Esophagus muscularis mucosa (tissue), 4 donors: ENCODE data around the gene ISOC1. TPM values are rescaled to one million over a fixed set of nuclear protein-coding genes. Genes with fewer than 3 reads are reported as not detected.
A peak's percentile ranks its signal among the peaks of the same experiment; 100 is the strongest.

Experiments
- DNase-seq: peaks from one replicate; pipeline ENCODE4 v3.0.0-alpha.2; 2017; ENCODE audit errors: extremely low spot score
- H3K27ac ChIP-seq, 4 donors: fragments of 200-600 bp; sonication (generic); replicated peaks in 1 of 4; 1 replicate in 3 of 4; 2 replicates in 1 of 4; pipeline ENCODE4 v1.5.1; 2016 to 2019; ENCODE audit warnings: mild to moderate bottlenecking in 1 of 4
- H3K27me3 ChIP-seq, 4 donors: fragments of 200-600 bp; sonication (generic); one replicate each; pipeline versions ENCODE4 v1.5.1 to v1.6.0; 2016 to 2019
- H3K36me3 ChIP-seq, 4 donors: fragments of 200-600 bp; sonication (generic); one replicate each; pipeline ENCODE4 v1.5.1; 2016 to 2019
- H3K4me1 ChIP-seq, 4 donors: fragments of 200-600 bp; sonication (generic); one replicate each; pipeline ENCODE4 v1.5.1; 2016 to 2019
- H3K4me3 ChIP-seq, 4 donors: fragments of 200-600 bp; sonication (generic); 1 replicate in 2 of 4; 2 replicates in 2 of 4; pipeline ENCODE4 v1.5.1; 2016 to 2019; ENCODE audit warnings: mild to moderate bottlenecking in 4 of 4, moderate library complexity in 1 of 4
- H3K9me3 ChIP-seq, 4 donors: fragments of 200-600 bp; sonication (generic); 1 replicate in 3 of 4; 2 replicates in 1 of 4; pipeline ENCODE4 v1.5.1; 2016 to 2019
- EP300 ChIP-seq: sonication (generic); formaldehyde crosslinking; IDR thresholded peaks from one replicate; pipeline ENCODE4 v1.6.1; 2017; ENCODE audit warnings: antibody characterized with exemption
- POLR2A ChIP-seq: fragments of 450-650 bp; IDR thresholded peaks from one replicate; pipeline ENCODE4 v1.6.1; 2017; ENCODE audit warnings: antibody characterized with exemption, moderate library complexity, mild to moderate bottlenecking, low read depth
- POLR2AphosphoS5 ChIP-seq, 2 donors: sonication (generic); formaldehyde crosslinking; IDR thresholded peaks; one replicate each; pipeline ENCODE4 v1.6.1; 2017; ENCODE audit warnings: antibody characterized with exemption in 2 of 2
- WGBS: methylation state at CpG from one replicate; pipeline ENCODE4 v1.1.5; 2018; 5-methylcytosine and 5-hydroxymethylcytosine counted together
- intact Hi-C: fragments of 100-400 bp; cut with DNase I; formaldehyde crosslinking; loops from one replicate; pipeline ENCODE4 v1.15.1; 2023
- total RNA-seq, 4 donors: library from RNA; depleted of rRNA; stranded (reverse); fragments of >200 nt; gene quantifications; one replicate each; pipeline versions ENCODE4 v1.1.0 to v1.2.1, GENCODE V29; 2016
- TF ChIP-seq, protein P1 (sequence below), 3 experiments: fragments of 200-600 bp in 2 of 3; fragments of 450-650 bp in 1 of 3; sonication (generic) in 2 of 3; IDR thresholded peaks; one replicate each; pipeline ENCODE4 v1.5.1; 2017 to 2019; ENCODE audit warnings: antibody characterized with exemption in 3 of 3, mild to moderate bottlenecking in 2 of 3, moderate library complexity in 1 of 3

The ISOC1 gene
- total RNA-seq = 100 to 1,000 TPM in 1 of 4 donors, 10 to 100 TPM in 3; 53.5 to 136 (median 89.5) TPM

GRCh38 chr5:129094087-129094923, at the start of gene ISOC1:
Gene ISOC1, plus strand, starts transcription at chr5:129094749. Its CDS starts 18 bp downstream, at chr5:129094767.
- WGBS = 3% methylated on average over 6 of the region's 87 CpGs
- TF ChIP-seq POLR2AphosphoS5 (IDR thresholded peaks at IDR 0.05) (peak; percentile 54 to 79), POLR2A (no peak)
- no peaks in the 10 kb centered on the region for H3K9me3 ChIP-seq
- H3K4me3 ChIP-seq = peak within 1 kb of the TSS; percentile 77 to 83 (median 81)
- H3K27ac ChIP-seq = peak within 1 kb of the TSS; percentile 86 to 94 (median 90)
- H3K27me3 ChIP-seq = no peaks in the 10 kb centered on the region
- no peaks in the 10 kb centered on the region for H3K36me3 ChIP-seq
- H3K4me1 ChIP-seq = peaks cover 22 to 40% (median 36%) of the 10 kb centered on the region in 4 donors
- peak; percentile 94 for DNase-seq
- intact Hi-C loops = loop anchor here (10.0 kb wide), 1 partner anchor 130 kb away; the partner anchor contains the start of gene SLC27A6

- H3K27me3 ChIP-seq = no peaks in the 10 kb centered on the region
- no peak for DNase-seq
- H3K9me3 ChIP-seq = peaks cover 0 to 20% (median 11%) of the 10 kb centered on the region in 4 donors
- intact Hi-C loops = no loop called here
- H3K4me1 ChIP-seq = peaks cover 0 to 21% (median 18%) of the 10 kb centered on the region in 4 donors
- H3K4me3 ChIP-seq = no peak overlapping the region
- no peaks in the 10 kb centered on the region for H3K36me3 ChIP-seq
- no peak overlapping the region for H3K27ac ChIP-seq
- TF ChIP-seq EP300 = no peak
- no peak for TF ChIP-seq POLR2AphosphoS5 (IDR thresholded peaks at IDR 0.05)
- TF ChIP-seq, protein P1, sequence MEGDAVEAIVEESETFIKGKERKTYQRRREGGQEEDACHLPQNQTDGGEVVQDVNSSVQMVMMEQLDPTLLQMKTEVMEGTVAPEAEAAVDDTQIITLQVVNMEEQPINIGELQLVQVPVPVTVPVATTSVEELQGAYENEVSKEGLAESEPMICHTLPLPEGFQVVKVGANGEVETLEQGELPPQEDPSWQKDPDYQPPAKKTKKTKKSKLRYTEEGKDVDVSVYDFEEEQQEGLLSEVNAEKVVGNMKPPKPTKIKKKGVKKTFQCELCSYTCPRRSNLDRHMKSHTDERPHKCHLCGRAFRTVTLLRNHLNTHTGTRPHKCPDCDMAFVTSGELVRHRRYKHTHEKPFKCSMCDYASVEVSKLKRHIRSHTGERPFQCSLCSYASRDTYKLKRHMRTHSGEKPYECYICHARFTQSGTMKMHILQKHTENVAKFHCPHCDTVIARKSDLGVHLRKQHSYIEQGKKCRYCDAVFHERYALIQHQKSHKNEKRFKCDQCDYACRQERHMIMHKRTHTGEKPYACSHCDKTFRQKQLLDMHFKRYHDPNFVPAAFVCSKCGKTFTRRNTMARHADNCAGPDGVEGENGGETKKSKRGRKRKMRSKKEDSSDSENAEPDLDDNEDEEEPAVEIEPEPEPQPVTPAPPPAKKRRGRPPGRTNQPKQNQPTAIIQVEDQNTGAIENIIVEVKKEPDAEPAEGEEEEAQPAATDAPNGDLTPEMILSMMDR (IDR thresholded peaks at IDR 0.05) = no peak
- TF ChIP-seq POLR2A = no peak
These were observed 48.4 kb upstream of the ISOC1 start for GRCh38 chr5:129046151-129046550.

DNA sequence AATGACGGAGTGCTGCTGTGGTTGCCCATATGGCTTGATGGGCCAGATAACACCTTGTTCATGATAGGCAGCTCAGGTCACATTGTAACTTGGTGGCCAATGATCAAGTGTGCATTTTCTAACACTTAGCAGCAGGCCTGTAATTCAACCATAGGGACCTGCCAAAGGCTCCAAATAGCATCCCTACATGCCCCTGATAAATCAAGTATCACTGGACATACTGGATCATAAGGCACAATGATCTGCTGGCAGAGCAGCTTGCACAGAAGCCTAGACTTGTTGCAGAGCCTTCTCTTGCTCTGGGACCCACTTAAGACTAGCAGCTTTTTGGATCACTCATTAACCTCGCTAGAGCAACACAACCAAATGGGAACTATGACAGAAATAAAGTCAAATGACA, 46.0 kb upstream of the ISOC1 start:
- TF ChIP-seq POLR2A (no peak), EP300 (no peak), POLR2AphosphoS5 (IDR thresholded peaks at IDR 0.05) (no peak)
- TF ChIP-seq, protein P1 (IDR thresholded peaks at IDR 0.05) = no peak
- H3K9me3 ChIP-seq = peaks cover 0 to 16% (median 11%) of the 10 kb centered on the region in 4 donors
- H3K36me3 ChIP-seq = no peaks in the 10 kb centered on the region
- no peaks in the 10 kb centered on the region for H3K27me3 ChIP-seq
- no peak for DNase-seq
- peaks cover 0 to 28% (median 20%) of the 10 kb centered on the region in 4 donors for H3K4me1 ChIP-seq
- intact Hi-C loops = no loop called here
- no peak overlapping the region for H3K27ac ChIP-seq
- WGBS = 62% methylated on average over 2 of the region's 2 CpGs
- H3K4me3 ChIP-seq = no peak overlapping the region

DNA sequence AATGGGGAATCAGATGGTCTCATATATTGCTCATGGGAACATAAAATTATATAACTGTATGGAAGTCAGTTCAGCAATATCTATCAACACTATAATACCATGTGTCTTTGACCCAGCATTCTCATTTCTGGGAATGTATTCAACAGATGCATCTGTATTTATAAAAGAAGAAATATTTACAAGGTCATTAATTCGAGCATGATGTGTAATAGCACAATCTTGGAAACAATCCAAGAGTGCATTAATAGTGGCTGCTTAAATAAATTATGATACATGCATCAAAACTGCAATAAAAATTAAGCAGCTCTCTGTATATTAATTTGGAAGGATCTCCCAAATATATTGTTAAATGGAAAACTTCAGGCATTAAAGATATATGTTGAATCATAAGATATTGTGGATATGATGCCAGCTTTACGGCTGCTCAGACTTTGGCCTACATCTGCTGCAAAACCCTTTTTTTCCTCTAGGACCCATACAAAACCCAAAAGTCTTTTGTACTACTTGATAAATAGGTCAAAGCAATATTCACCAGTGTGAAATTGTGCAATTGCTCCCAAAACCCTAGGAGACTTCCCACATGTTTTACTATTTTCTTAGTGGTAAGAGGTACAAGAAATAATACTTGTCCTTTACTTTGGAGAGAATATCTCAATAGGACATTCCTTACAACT, 45.3 kb upstream of the ISOC1 start:
- H3K4me1 ChIP-seq = peaks cover 0 to 28% (median 20%) of the 10 kb centered on the region in 4 donors
- WGBS = 57% methylated on average over 2 of the region's 2 CpGs
- H3K27me3 ChIP-seq = no peaks in the 10 kb centered on the region
- intact Hi-C loops = no loop called here
- DNase-seq = no peak
- no peak overlapping the region for H3K4me3 ChIP-seq
- H3K36me3 ChIP-seq = no peaks in the 10 kb centered on the region
- peaks cover 0 to 9% (median 4%) of the 10 kb centered on the region in 4 donors for H3K9me3 ChIP-seq
- no peak overlapping the region for H3K27ac ChIP-seq
- TF ChIP-seq, protein P1 (IDR thresholded peaks at IDR 0.05) = no peak
- no peak for TF ChIP-seq POLR2AphosphoS5 (IDR thresholded peaks at IDR 0.05)
- no peak for TF ChIP-seq POLR2A
- TF ChIP-seq EP300 = no peak

GRCh38 chr5:129051283-129051682, 43.3 kb upstream of the ISOC1 start:
- no peaks in the 10 kb centered on the region for H3K9me3 ChIP-seq
- no peak overlapping the region for H3K27ac ChIP-seq
- no peak for DNase-seq
- no peak overlapping the region for H3K4me3 ChIP-seq
- peaks cover 0 to 5% (median 0%) of the 10 kb centered on the region in 4 donors for H3K36me3 ChIP-seq
- 73% methylated on average over 4 of the region's 4 CpGs for WGBS
- peaks cover 0 to 28% (median 20%) of the 10 kb centered on the region in 4 donors for H3K4me1 ChIP-seq
- intact Hi-C loops = loop anchor here (5.0 kb wide), 1 partner anchor 144 kb away; no protein-coding TSS in a partner anchor
- no peaks in the 10 kb centered on the region for H3K27me3 ChIP-seq
- TF ChIP-seq POLR2AphosphoS5 (IDR thresholded peaks at IDR 0.05) = no peak
- TF ChIP-seq POLR2A = no peak
- TF ChIP-seq, protein P1 (IDR thresholded peaks at IDR 0.05) = no peak
- no peak for TF ChIP-seq EP300
